ENCODE measurements around the gene SMYD3. TPM values are rescaled to one million over a fixed set of nuclear protein-coding genes. Genes with fewer than 3 reads are reported as not detected.

The SMYD3 gene
- total RNA-seq, 1 experiment from 2014 or later = 25.5 TPM

GRCh38 chr1:246212013-246212412, 295.1 kb downstream of the SMYD3 start:
- Histone ChIP-seq H2AK5ac (ENCODE audit: insufficient read length, low read length) (no peak overlapping the region), H4K5ac (ENCODE audit: insufficient read length, low read depth, low read length) (no peak overlapping the region), H3K9me3 (ENCODE audit: control insufficient read depth, low read depth, low read length) (no peaks in the 10 kb centered on the region), H3K4ac (ENCODE audit: low read depth, low read length) (no peak overlapping the region), H3K14ac (ENCODE audit: insufficient read depth, low read length) (no peak overlapping the region), H3K9ac (ENCODE audit: extremely low read depth, insufficient read length, low read length) (no peak overlapping the region), H3K27me3 (ENCODE audit: insufficient read depth, low read length) (no peaks in the 10 kb centered on the region), H2BK15ac (ENCODE audit: low read depth, low read length) (no peak overlapping the region), H2BK20ac (ENCODE audit: low read depth, low read length, poor library complexity, severe bottlenecking) (no peak overlapping the region), H3K4me2 (ENCODE audit: insufficient read depth, insufficient read length, low read length) (no peak overlapping the region), H3K23me2 (ENCODE audit: insufficient read length, low read depth, low read length, poor library complexity, severe bottlenecking) (no peaks in the 10 kb centered on the region), H3K56ac (ENCODE audit: insufficient read length, low read depth, low read length) (no peak overlapping the region), H3K23ac (ENCODE audit: insufficient read length, low read depth, low read length) (no peak overlapping the region), H3K4me1 (ENCODE audit: insufficient read depth, low read length) (no peaks in the 10 kb centered on the region; the same call in 1 of the 2 replicates), H4K8ac (replicated peaks; ENCODE audit: insufficient read length, low read depth, low read length) (no peak overlapping the region), H3K79me2 (ENCODE audit: insufficient read depth, low read length) (no peaks in the 10 kb centered on the region), H2BK120ac (ENCODE audit: low read depth, low read length, poor library complexity, severe bottlenecking) (no peak overlapping the region), H2BK12ac (ENCODE audit: insufficient read length, low read depth, low read length) (no peak overlapping the region), H3T11ph (ENCODE audit: low read length) (no peak overlapping the region), H2BK5ac (ENCODE audit: insufficient read length, low read length) (no peak overlapping the region), H2AFZ (ENCODE audit: low read length) (no peak overlapping the region), H4K20me1 (ENCODE audit: control insufficient read depth, insufficient read depth, insufficient read length) (peaks cover 3% of the 10 kb centered on the region), H3K18ac (ENCODE audit: insufficient read length, low read depth, low read length) (no peak overlapping the region), H3K27ac (ENCODE audit: insufficient read length, low read depth, low read length) (no peak overlapping the region), H3K79me1 (ENCODE audit: insufficient read depth, low read depth, low read length, poor library complexity, severe bottlenecking) (no peaks in the 10 kb centered on the region), H4K91ac (ENCODE audit: insufficient read length, low read depth, low read length) (no peak overlapping the region)
- no peak for TF ChIP-seq CTCF (conservative IDR thresholded peaks at IDR 0.05)
- no peaks in the 10 kb centered on the region for H3K27me3 Mint-ChIP-seq (ENCODE audit: low read depth)
- no peak for DNase-seq
- H3K9me3 Mint-ChIP-seq = no peaks in the 10 kb centered on the region
- no peaks in the 10 kb centered on the region for H3K36me3 Mint-ChIP-seq (ENCODE audit: insufficient read depth in 1 of 3, low read depth in 3 of 3)
- no peaks in the 10 kb centered on the region for H3K4me1 Mint-ChIP-seq
- H3K27ac Mint-ChIP-seq = no peak overlapping the region
- no CpG with 5 or more reads among the region's 2 CpGs for WGBS (ENCODE audit: extremely low coverage, insufficient read length, low lambda C conversion rate)
- H3K4me3 Mint-ChIP-seq = no peak overlapping the region

All from H9 (cell line).